H1 (cell line): ENCODE measurements around the gene CBL. TPM values are rescaled to one million over a fixed set of nuclear protein-coding genes. Genes with fewer than 3 reads are reported as not detected.

Experiments used
- CTCF ChIA-PET: fragments of 300-600 bp; sonication (Branson Sonifier 250); formaldehyde crosslinking; loops from one replicate; lab custom pipeline; 2021; ENCODE audit not compliant: partially characterized antibody; lab: Charles Lee
- POLR2A ChIA-PET: fragments of 300-600 bp; sonication (Branson Sonifier 250); formaldehyde crosslinking; loops from one replicate; lab custom pipeline; 2021; ENCODE audit warnings: inconsistent platforms; ENCODE audit not compliant: partially characterized antibody; lab: Charles Lee
- DNase-seq, 2 experiments: peaks; one replicate each; pipeline versions ENCODE4 v3.0.0 to v3.0.0-alpha.2; 2010 to 2022; ENCODE audit warnings: low spot score in 2 of 2, low read depth in 1 of 2, mixed read lengths in 1 of 2
- FAIRE-seq: peaks from 2 replicates; lab custom pipeline; 2011; peaks lifted over from hg19 to GRCh38; lab: Jason Lieb, UNC
- H2AFZ ChIP-seq: 2 replicates; pipeline ENCODE4 v1.8.1; 2012; ENCODE audit warnings: low read length, inconsistent platforms
- H2AK5ac ChIP-seq: 2 replicates; pipeline ENCODE4 v1.6.1; 2013; ENCODE audit warnings: low read depth, low read length
- H2BK120ac ChIP-seq: replicated peaks from 2 replicates; pipeline ENCODE3; 2013; ENCODE audit warnings: low read depth, low read length, inconsistent platforms
- H2BK12ac ChIP-seq: 2 replicates; pipeline ENCODE4 v1.6.1; 2013; ENCODE audit warnings: low read depth, low read length
- H2BK15ac ChIP-seq: 2 replicates; pipeline ENCODE4 v1.6.1; 2013; ENCODE audit warnings: low read length
- H2BK20ac ChIP-seq: 2 replicates; pipeline ENCODE4 v1.6.1; 2013; ENCODE audit warnings: low read length
- H2BK5ac ChIP-seq: 2 replicates; pipeline ENCODE4 v1.6.1; 2013; ENCODE audit warnings: low read depth, low read length
- H3K14ac ChIP-seq: 2 replicates; pipeline ENCODE4 v1.6.1; 2013; ENCODE audit warnings: inconsistent platforms; ENCODE audit not compliant: insufficient read length
- H3K18ac ChIP-seq: 2 replicates; pipeline ENCODE4 v1.6.1; 2013; ENCODE audit warnings: low read length; ENCODE audit errors: extremely low read depth
- H3K23ac ChIP-seq: 2 replicates; pipeline ENCODE4 v1.6.1; 2013; ENCODE audit warnings: inconsistent platforms; ENCODE audit not compliant: insufficient read length
- H3K23me2 ChIP-seq: 2 replicates; pipeline ENCODE4 v1.6.1; 2013; ENCODE audit warnings: low read depth, low read length
- H3K27ac ChIP-seq: 2 replicates; pipeline ENCODE4 v1.6.1; 2011; ENCODE audit warnings: low read depth, low read length, inconsistent platforms
- H3K27me3 ChIP-seq, 4 experiments: replicated peaks in 1 of 4; 1 replicate in 1 of 4; 2 replicates in 3 of 4; pipeline versions ENCODE4 v1.6.1 to v1.8.1; 2011 to 2013; ENCODE audit warnings: low read length in 3 of 4, mild to moderate bottlenecking in 3 of 4, inconsistent platforms in 2 of 4, mixed read lengths in 2 of 4, moderate library complexity in 1 of 4; ENCODE audit not compliant: control insufficient read depth in 3 of 4, insufficient read depth in 3 of 4; ENCODE audit errors: extremely low read depth in 1 of 4
- H3K36me3 ChIP-seq, 4 experiments: 2 replicates each; pipeline versions ENCODE4 v1.6.1 to v1.8.1; 2011 to 2013; ENCODE audit warnings: mild to moderate bottlenecking in 4 of 4, low read length in 3 of 4, moderate library complexity in 2 of 4, control low read depth in 1 of 4, inconsistent platforms in 1 of 4; ENCODE audit not compliant: insufficient read depth in 4 of 4, control insufficient read depth in 2 of 4
- H3K4ac ChIP-seq: replicated peaks from 2 replicates; pipeline ENCODE3; 2013; ENCODE audit warnings: low read length, low read depth, mixed read lengths, inconsistent platforms; ENCODE audit not compliant: insufficient read length
- H3K4me1 ChIP-seq, 4 experiments: replicated peaks in 1 of 4; 1 replicate in 1 of 4; 2 replicates in 3 of 4; pipeline versions ENCODE4 v1.6.1 to v1.8.1; 2011 to 2013; ENCODE audit warnings: low read length in 3 of 4, inconsistent platforms in 2 of 4, mixed read lengths in 1 of 4; ENCODE audit not compliant: insufficient read depth in 4 of 4, control insufficient read depth in 3 of 4
- H3K4me2 ChIP-seq, 2 experiments: 2 replicates each; pipeline versions ENCODE4 v1.6.1 to v1.8.1; 2011 to 2013; ENCODE audit warnings: low read depth in 2 of 2, low read length in 2 of 2, control low read depth in 1 of 2, inconsistent platforms in 1 of 2, mild to moderate bottlenecking in 1 of 2; ENCODE audit not compliant: insufficient read depth in 1 of 2
- H3K4me3 ChIP-seq, 4 experiments: fragments of 200-600, 300-600 bp in 1 of 4; sonication (generic), shearing (Covaris generic), sonication (Bioruptor Twin) in 1 of 4; 2 replicates each; pipeline versions ENCODE4 v1.5.1 to v1.8.1; 2011 to 2016; ENCODE audit warnings: low read length in 4 of 4, low read depth in 3 of 4, control low read depth in 2 of 4, inconsistent platforms in 2 of 4, mild to moderate bottlenecking in 2 of 4, mixed read lengths in 1 of 4, moderate library complexity in 1 of 4; ENCODE audit not compliant: insufficient read depth in 2 of 4; ENCODE audit errors: extremely low read depth in 1 of 4
- H3K56ac ChIP-seq: replicated peaks from 2 replicates; pipeline ENCODE3; 2013; ENCODE audit warnings: low read depth, mild to moderate bottlenecking, mixed read lengths, low read length, inconsistent platforms; ENCODE audit not compliant: insufficient read length
- H3K79me1 ChIP-seq: 2 replicates; pipeline ENCODE4 v1.6.1; 2013; ENCODE audit warnings: low read depth, low read length, control low read depth
- H3K79me2 ChIP-seq, 2 experiments: 2 replicates each; pipeline versions ENCODE4 v1.6.1 to v1.8.1; 2012 to 2013; ENCODE audit warnings: low read length in 2 of 2, mild to moderate bottlenecking in 2 of 2, inconsistent platforms in 1 of 2; ENCODE audit not compliant: insufficient read depth in 2 of 2, control insufficient read depth in 1 of 2
- H3K9ac ChIP-seq, 4 experiments: replicated peaks in 1 of 4; 1 replicate in 1 of 4; 2 replicates in 3 of 4; pipeline versions ENCODE4 v1.6.1 to v1.8.1; 2011 to 2013; ENCODE audit warnings: low read depth in 3 of 4, low read length in 3 of 4, control low read depth in 2 of 4, mild to moderate bottlenecking in 2 of 4, moderate library complexity in 2 of 4, inconsistent platforms in 1 of 4; ENCODE audit errors: extremely low read depth in 1 of 4
- H3K9me3 ChIP-seq, 2 experiments: 2 replicates each; pipeline versions ENCODE4 v1.6.1 to v1.8.1; 2012 to 2013; ENCODE audit warnings: mild to moderate bottlenecking in 2 of 2, moderate library complexity in 2 of 2, control low read depth in 1 of 2, inconsistent platforms in 1 of 2, low read depth in 1 of 2, low read length in 1 of 2, mixed read lengths in 1 of 2; ENCODE audit not compliant: insufficient read depth in 2 of 2
- H4K20me1 ChIP-seq, 2 experiments: replicated peaks in 1 of 2; 2 replicates each; pipeline versions ENCODE3 to v1.8.1; 2011 to 2013; ENCODE audit warnings: inconsistent platforms in 2 of 2, low read length in 2 of 2, mild to moderate bottlenecking in 1 of 2; ENCODE audit not compliant: insufficient read depth in 2 of 2, control insufficient read depth in 1 of 2
- H4K5ac ChIP-seq: 2 replicates; pipeline ENCODE4 v1.6.1; 2013; ENCODE audit warnings: low read length, low read depth, mixed read lengths, inconsistent platforms; ENCODE audit not compliant: insufficient read length
- H4K8ac ChIP-seq: 2 replicates; pipeline ENCODE4 v1.8.0; 2013; ENCODE audit warnings: mild to moderate bottlenecking, moderate library complexity, low read length, inconsistent platforms; ENCODE audit not compliant: insufficient read depth; ENCODE audit errors: extremely low read depth
- H4K91ac ChIP-seq: replicated peaks from 2 replicates; pipeline ENCODE3; 2013; ENCODE audit warnings: low read length, mixed read lengths, inconsistent platforms; ENCODE audit not compliant: insufficient read length
- GABPA ChIP-seq: IDR thresholded peaks from 2 replicates; pipeline ENCODE4 v1.6.1; 2011; ENCODE audit warnings: mild to moderate bottlenecking, low read length, moderate library complexity, borderline replicate concordance; ENCODE audit not compliant: insufficient read depth
- HDAC2 ChIP-seq, 2 experiments: fragments of 300-600 bp in 1 of 2; sonication (generic) in 1 of 2; IDR thresholded peaks; 2 replicates each; pipeline ENCODE4 v1.6.1; 2011 to 2012; ENCODE audit warnings: low read depth in 2 of 2, low read length in 2 of 2, mild to moderate bottlenecking in 2 of 2, moderate library complexity in 2 of 2, borderline replicate concordance in 1 of 2, inconsistent platforms in 1 of 2
- POU5F1 ChIP-seq: IDR thresholded peaks from 2 replicates; pipeline ENCODE4 v1.6.1; 2011; ENCODE audit warnings: low read depth, mild to moderate bottlenecking, low read length, moderate library complexity
- SIN3A ChIP-seq, 2 experiments: IDR thresholded peaks in 1 of 2; conservative IDR thresholded peaks in 1 of 2; 2 replicates each; pipeline ENCODE4 v1.6.1; 2011 to 2012; ENCODE audit warnings: low read length in 2 of 2, improper control_type of control experiment in 1 of 2, low read depth in 1 of 2, mild to moderate bottlenecking in 1 of 2
- WGBS, 2 experiments: shearing (Covaris generic) in 1 of 2; methylation state at CpG; one replicate each; pipeline versions ENCODE4 v1.1.6 to v1.1.7; 2013 to 2015; ENCODE audit warnings: low lambda C conversion rate in 2 of 2, mixed read lengths in 2 of 2, inconsistent platforms in 1 of 2, low coverage in 1 of 2, missing lambda C conversion rate in 1 of 2; ENCODE audit not compliant: insufficient replicate concordance in 2 of 2, insufficient coverage in 1 of 2, insufficient read length in 1 of 2; ENCODE audit errors: extremely low coverage in 1 of 2, missing lambda C conversion rate in 1 of 2; 5-methylcytosine and 5-hydroxymethylcytosine counted together
- polyA plus RNA-seq, 7 experiments: library from polyadenylated mRNA; depleted of rRNA in 3 of 7; stranded (reverse) in 5 of 7; unstranded in 2 of 7; fragments of >200 nt in 5 of 7; fragments of 200-250 nt in 2 of 7; gene quantifications; 1 replicate in 5 of 7; 2 replicates in 1 of 7; 4 replicates in 1 of 7; pipeline versions ENCODE4 v1.2.1 to v1.2.3, GENCODE V29; 2011 to 2013; ENCODE audit warnings: missing spikeins in 2 of 7, mixed read lengths in 2 of 7
- total RNA-seq: library from RNA; stranded (reverse); fragmentation: NEBNext Ultra II Directional; extraction: Animal tissue kit (Norgen Biotek cat#: 25700); gene quantifications from 2 replicates; pipeline ENCODE4 v1.2.1, GENCODE V29; 2021

The CBL gene
- total and polyA plus RNA-seq, 2 of the 8 experiments (the other 6 are each of a cell fraction or from before 2014, with no cell fraction given): 23.1 to 57.8 TPM

- Histone ChIP-seq H3K23ac (no peak overlapping the region), H4K5ac (no peak overlapping the region), H3K79me1 (no peaks in the 10 kb centered on the region), H3K56ac (no peak overlapping the region)
- TF ChIP-seq GABPA (no peak), POU5F1 (no peak), HDAC2 (IDR thresholded peaks at IDR 0.05; ENCODE audit: borderline replicate concordance in 1 of 2, low read depth in 2 of 2, low read length in 2 of 2) (no peak), SIN3A (conservative IDR thresholded peaks at IDR 0.05 in 1 of 2, IDR thresholded peaks at IDR 0.05 in 1 of 2; ENCODE audit: low read depth in 1 of 2, low read length in 2 of 2) (no peak)
- TF ChIP-seq, all 59 proteins: peak for 0
- Histone ChIP-seq H4K20me1 (peaks cover 0 to 2% of the 10 kb centered on the region in 2 experiments), H3K79me2 (peaks cover 5 to 8% of the 10 kb centered on the region in 2 experiments; a peak in 3 of 4 replicates), H3K4me3 (no peak overlapping the region), H4K91ac (no peak overlapping the region), H3K27me3 (no peaks in the 10 kb centered on the region), H3K23me2 (peaks cover 6% of the 10 kb centered on the region), H3K9ac (no peak overlapping the region), H2AFZ (no peak overlapping the region), H2BK5ac (no peak overlapping the region), H3K14ac (no peak overlapping the region), H3K4me1 (peaks cover 2 to 6% (median 3%) of the 10 kb centered on the region in 4 experiments; a peak in 4 of 7 replicates), H3K4me2 (no peak overlapping the region), H2AK5ac (no peak overlapping the region), H2BK12ac (no peak overlapping the region), H2BK120ac (no peak overlapping the region), H3K27ac (no peak overlapping the region), H3K9me3 (no peaks in the 10 kb centered on the region), H2BK20ac (no peak overlapping the region), H3K36me3 (no peaks in the 10 kb centered on the region), H3K18ac (no peak overlapping the region), H2BK15ac (no peak overlapping the region), H4K8ac (no peak overlapping the region), H3K4ac (no peak overlapping the region)
- POLR2A ChIA-PET: interaction anchor here (2.1 kb wide), 1 partner anchor 107 kb away, joined by 7 read pairs; a partner anchor contains a TSS
- WGBS, 2 experiments: 88% methylated on average over 7 of the region's 7 CpGs; no CpG with 5 or more reads in 1 of the 2 experiments
- DNase-seq: no peak
- FAIRE-seq: no peak
- CTCF ChIA-PET: interaction anchor here (0.8 to 20.1 kb wide), 5 partner anchors 8 to 171 kb away, joined by 3 to 367 read pairs (median 3); partner anchors contain the start of gene ABCG4
Observed at GRCh38 chr11:119202554-119202953, 3.6 kb upstream of the CBL start.
